ACC112 (cell line): ENCODE measurements around the gene IAPP.

ENCODE experiments used
- H2AFZ ChIP-seq: fragments of 200-600 bp; sonication (generic); one replicate; pipeline ENCODE4 v1.6.0; 2017; ENCODE audit warnings: antibody characterized with exemption, low read length; ENCODE audit not compliant: unreplicated experiment
- H3K27ac ChIP-seq: fragments of 200-600 bp; sonication (generic); 2 replicates; pipeline ENCODE4 v1.5.1; 2014; ENCODE audit warnings: low read depth, mild to moderate bottlenecking, antibody characterized with exemption, low read length, moderate library complexity
- H3K27me3 ChIP-seq: fragments of 200-600 bp; sonication (generic); 2 replicates; pipeline ENCODE4 v1.6.1; 2014; ENCODE audit warnings: mild to moderate bottlenecking, antibody characterized with exemption, low read length, moderate library complexity, mixed read lengths; ENCODE audit not compliant: insufficient read depth
- H3K36me3 ChIP-seq: fragments of 200-600 bp; sonication (generic); 2 replicates; pipeline ENCODE4 v1.6.1; 2016; ENCODE audit warnings: mild to moderate bottlenecking, antibody characterized with exemption, low read length, moderate library complexity, mixed read lengths; ENCODE audit not compliant: insufficient read depth
- H3K4me1 ChIP-seq: fragments of 200-600 bp; sonication (generic); one replicate; pipeline ENCODE4 v1.6.1; 2016; ENCODE audit warnings: low read length, mixed read lengths; ENCODE audit not compliant: insufficient read depth, unreplicated experiment, control insufficient read depth
- H3K4me3 ChIP-seq: fragments of 200-600 bp; sonication (generic); 2 replicates; pipeline ENCODE4 v1.5.1; 2014; ENCODE audit warnings: mild to moderate bottlenecking, low read depth, low read length
- H3K79me2 ChIP-seq: fragments of 200-600 bp; sonication (generic); one replicate; pipeline ENCODE4 v1.6.0; 2016; ENCODE audit warnings: low read length; ENCODE audit not compliant: control insufficient read depth, unreplicated experiment, insufficient read depth

IAPP gene

GRCh38 chr12:21372602-21373001 lies at the start of gene IAPP:
IAPP (plus strand) TSS chr12:21372902; CDS start chr12:21373352, 450 bp downstream.
- no peaks in the 10 kb centered on the region for H3K27me3 ChIP-seq
- H3K27ac ChIP-seq = no peak within 1 kb of the TSS
- H3K36me3 ChIP-seq = no peaks in the 10 kb centered on the region
- no peak within 1 kb of the TSS for H3K4me3 ChIP-seq
- H3K4me1 ChIP-seq = peaks cover 10% of the 10 kb centered on the region
- H3K79me2 ChIP-seq = no peaks in the 10 kb centered on the region
- H2AFZ ChIP-seq = no peak within 1 kb of the TSS

GRCh38 chr12:21323736-21324135 lies 49.0 kb upstream of the IAPP start:
- Histone ChIP-seq H3K36me3 (no peaks in the 10 kb centered on the region), H3K4me1 (no peaks in the 10 kb centered on the region), H2AFZ (no peak overlapping the region), H3K4me3 (no peak overlapping the region), H3K27ac (no peak overlapping the region), H3K27me3 (no peaks in the 10 kb centered on the region), H3K79me2 (no peaks in the 10 kb centered on the region)

GRCh38 chr12:21324551-21324950 lies 48.2 kb upstream of the IAPP start:
- Histone ChIP-seq H3K36me3 (no peaks in the 10 kb centered on the region), H2AFZ (no peak overlapping the region), H3K4me1 (no peaks in the 10 kb centered on the region), H3K27me3 (no peaks in the 10 kb centered on the region), H3K4me3 (no peak overlapping the region), H3K79me2 (no peaks in the 10 kb centered on the region), H3K27ac (no peak overlapping the region)

GRCh38 chr12:21328578-21328977 lies 44.1 kb upstream of the IAPP start:
- H3K27me3 ChIP-seq = no peaks in the 10 kb centered on the region
- H3K27ac ChIP-seq = no peak overlapping the region
- H2AFZ ChIP-seq = no peak overlapping the region
- H3K79me2 ChIP-seq = no peaks in the 10 kb centered on the region
- H3K36me3 ChIP-seq = no peaks in the 10 kb centered on the region
- H3K4me3 ChIP-seq = no peak overlapping the region
- no peaks in the 10 kb centered on the region for H3K4me1 ChIP-seq

GRCh38 chr12:21330682-21331253 lies 41.9 kb upstream of the IAPP start:
- Histone ChIP-seq H3K4me1 (no peaks in the 10 kb centered on the region), H2AFZ (no peak overlapping the region)

GRCh38 chr12:21334771-21335325 lies 37.9 kb upstream of the IAPP start, which contains the start of gene SLCO1A2:
SLCO1A2 (minus strand) TSS chr12:21334917; CDS start chr12:21334647, 270 bp downstream.
- Histone ChIP-seq H3K27me3 (no peaks in the 10 kb centered on the region), H3K27ac (no peak within 1 kb of the TSS), H3K4me1 (no peaks in the 10 kb centered on the region), H3K4me3 (no peak within 1 kb of the TSS), H2AFZ (no peak within 1 kb of the TSS), H3K79me2 (no peaks in the 10 kb centered on the region), H3K36me3 (no peaks in the 10 kb centered on the region; the same call in 1 of the 2 replicates)

More at GRCh38 chr12:21330682-21331253, 41.9 kb upstream of the IAPP start:
- Histone ChIP-seq H3K4me3 (no peak overlapping the region), H3K79me2 (no peaks in the 10 kb centered on the region), H3K27ac (no peak overlapping the region), H3K36me3 (no peaks in the 10 kb centered on the region; the same call in 1 of the 2 replicates), H3K27me3 (no peaks in the 10 kb centered on the region)

GRCh38 chr12:21336656-21337055 lies 36.0 kb upstream of the IAPP start:
- no peaks in the 10 kb centered on the region for H3K27me3 ChIP-seq
- no peak overlapping the region for H3K27ac ChIP-seq
- no peak overlapping the region for H2AFZ ChIP-seq
- no peak overlapping the region for H3K4me3 ChIP-seq
- no peaks in the 10 kb centered on the region for H3K79me2 ChIP-seq
- H3K4me1 ChIP-seq = no peaks in the 10 kb centered on the region
- no peaks in the 10 kb centered on the region; the same call in 1 of the 2 replicates for H3K36me3 ChIP-seq

GRCh38 chr12:21337453-21337852 lies 35.2 kb upstream of the IAPP start:
- Histone ChIP-seq H3K27ac (no peak overlapping the region), H3K36me3 (no peaks in the 10 kb centered on the region; the same call in 1 of the 2 replicates), H3K4me1 (no peaks in the 10 kb centered on the region), H2AFZ (no peak overlapping the region), H3K27me3 (no peaks in the 10 kb centered on the region), H3K79me2 (no peaks in the 10 kb centered on the region), H3K4me3 (no peak overlapping the region)

- H3K36me3 ChIP-seq = no peaks in the 10 kb centered on the region; the same call in 1 of the 2 replicates
- no peaks in the 10 kb centered on the region for H3K79me2 ChIP-seq
- H3K4me3 ChIP-seq = no peak overlapping the region
- no peak overlapping the region for H2AFZ ChIP-seq
- H3K27me3 ChIP-seq = no peaks in the 10 kb centered on the region
- H3K27ac ChIP-seq = no peak overlapping the region
- no peaks in the 10 kb centered on the region for H3K4me1 ChIP-seq
These were observed 34.5 kb upstream of the IAPP start for GRCh38 chr12:21337959-21338744.

- no peaks in the 10 kb centered on the region for H3K27me3 ChIP-seq
- no peaks in the 10 kb centered on the region for H3K4me1 ChIP-seq
- no peak overlapping the region for H2AFZ ChIP-seq
- H3K27ac ChIP-seq = no peak overlapping the region
- no peaks in the 10 kb centered on the region for H3K79me2 ChIP-seq
- no peak overlapping the region for H3K4me3 ChIP-seq
- no peaks in the 10 kb centered on the region for H3K36me3 ChIP-seq
These were observed 32.8 kb upstream of the IAPP start for GRCh38 chr12:21339921-21340320.
